GM12873 (cell line): ENCODE measurements around the gene C11orf98.

ENCODE experiments used
- TF ChIP-seq, protein P1 (sequence below): IDR thresholded peaks from 2 replicates; pipeline ENCODE4 v1.5.1; 2012; ENCODE audit warnings: low read depth, mild to moderate bottlenecking, moderate library complexity, low read length, control low read depth; ENCODE audit not compliant: insufficient read depth; ENCODE audit errors: missing control alignments

The C11orf98 gene

DNA sequence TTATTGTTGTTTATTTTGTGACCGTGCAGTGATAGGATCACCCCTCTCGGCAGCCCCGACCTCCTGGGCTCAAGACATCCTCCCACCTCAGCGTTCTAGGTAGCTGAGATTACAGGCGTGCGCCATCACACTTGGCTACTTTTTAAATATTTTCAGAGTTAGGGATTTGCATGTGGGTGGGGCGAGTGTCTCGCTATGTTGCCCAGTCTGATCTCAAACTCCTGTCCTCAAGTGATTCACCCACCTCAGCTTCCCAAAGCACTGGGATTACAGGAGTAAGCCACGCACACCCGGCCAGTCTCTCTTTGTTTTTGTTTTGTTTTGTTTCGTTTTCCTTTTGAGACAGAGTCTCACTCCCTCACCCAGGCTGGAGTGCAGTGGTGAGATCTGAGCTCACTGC lies 10.7 kb downstream of the C11orf98 start:
- TF ChIP-seq, protein P1, sequence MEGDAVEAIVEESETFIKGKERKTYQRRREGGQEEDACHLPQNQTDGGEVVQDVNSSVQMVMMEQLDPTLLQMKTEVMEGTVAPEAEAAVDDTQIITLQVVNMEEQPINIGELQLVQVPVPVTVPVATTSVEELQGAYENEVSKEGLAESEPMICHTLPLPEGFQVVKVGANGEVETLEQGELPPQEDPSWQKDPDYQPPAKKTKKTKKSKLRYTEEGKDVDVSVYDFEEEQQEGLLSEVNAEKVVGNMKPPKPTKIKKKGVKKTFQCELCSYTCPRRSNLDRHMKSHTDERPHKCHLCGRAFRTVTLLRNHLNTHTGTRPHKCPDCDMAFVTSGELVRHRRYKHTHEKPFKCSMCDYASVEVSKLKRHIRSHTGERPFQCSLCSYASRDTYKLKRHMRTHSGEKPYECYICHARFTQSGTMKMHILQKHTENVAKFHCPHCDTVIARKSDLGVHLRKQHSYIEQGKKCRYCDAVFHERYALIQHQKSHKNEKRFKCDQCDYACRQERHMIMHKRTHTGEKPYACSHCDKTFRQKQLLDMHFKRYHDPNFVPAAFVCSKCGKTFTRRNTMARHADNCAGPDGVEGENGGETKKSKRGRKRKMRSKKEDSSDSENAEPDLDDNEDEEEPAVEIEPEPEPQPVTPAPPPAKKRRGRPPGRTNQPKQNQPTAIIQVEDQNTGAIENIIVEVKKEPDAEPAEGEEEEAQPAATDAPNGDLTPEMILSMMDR: no peak

DNA sequence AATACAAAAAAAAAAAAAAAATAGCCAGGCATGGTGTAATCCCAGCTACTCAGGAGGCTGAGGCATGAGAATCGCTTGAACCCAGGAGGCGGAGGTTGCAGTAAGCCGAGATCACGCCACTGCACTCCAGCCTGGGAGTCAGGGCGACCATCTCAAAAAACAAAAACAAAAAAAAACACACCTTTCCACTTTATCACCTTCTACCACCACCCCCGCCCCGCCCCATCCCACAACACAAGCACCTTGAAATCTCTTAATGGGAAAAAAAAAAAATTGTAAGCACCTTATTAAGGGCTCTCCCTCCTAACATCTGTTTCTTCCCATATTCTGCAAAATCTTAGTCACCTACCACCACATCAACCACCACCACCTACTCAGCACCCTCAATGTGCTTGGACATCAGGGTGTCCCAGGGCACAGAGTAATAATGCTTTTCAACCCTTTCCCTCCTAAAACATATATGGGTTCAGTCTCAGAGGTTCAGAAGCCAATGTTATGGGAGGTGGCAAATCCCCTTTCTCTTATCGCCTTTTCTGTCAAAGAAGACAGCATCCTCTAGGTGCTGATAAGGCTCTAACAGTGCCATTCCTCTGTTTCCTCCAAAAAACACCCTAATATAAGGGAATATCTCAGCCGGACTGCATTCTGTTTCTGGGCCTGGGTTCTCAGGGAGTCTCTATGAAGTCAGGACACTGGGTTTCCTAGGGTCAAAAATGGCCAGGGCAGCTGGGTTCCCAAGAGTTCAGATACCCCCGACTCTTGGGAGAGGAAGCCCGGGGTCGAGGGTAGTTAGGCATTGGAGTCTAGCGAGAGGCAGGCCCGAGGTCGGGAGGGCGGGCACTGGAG lies 12.6 kb downstream of the C11orf98 start:
- TF ChIP-seq, protein P1: no peak

DNA sequence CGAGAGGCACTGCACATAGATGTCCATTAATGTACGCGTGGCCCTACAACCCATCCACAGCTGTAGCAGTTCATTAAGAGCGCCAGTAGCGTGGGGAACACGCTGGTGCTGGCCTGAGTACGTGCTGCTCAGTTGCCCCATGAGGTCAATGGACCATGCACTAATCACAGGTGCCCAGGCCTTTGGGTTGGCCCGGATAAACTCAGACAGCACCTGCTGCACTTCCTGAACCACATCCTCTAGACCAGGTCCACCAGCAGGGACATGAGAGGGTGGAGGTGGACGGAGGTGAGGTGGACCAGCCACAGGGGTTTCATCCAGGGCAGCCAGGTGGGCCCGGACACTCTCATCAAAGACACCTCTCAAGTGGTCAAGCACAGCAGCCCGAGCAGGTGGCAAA lies 15.5 kb downstream of the C11orf98 start:
- TF ChIP-seq, protein P1: no peak

DNA sequence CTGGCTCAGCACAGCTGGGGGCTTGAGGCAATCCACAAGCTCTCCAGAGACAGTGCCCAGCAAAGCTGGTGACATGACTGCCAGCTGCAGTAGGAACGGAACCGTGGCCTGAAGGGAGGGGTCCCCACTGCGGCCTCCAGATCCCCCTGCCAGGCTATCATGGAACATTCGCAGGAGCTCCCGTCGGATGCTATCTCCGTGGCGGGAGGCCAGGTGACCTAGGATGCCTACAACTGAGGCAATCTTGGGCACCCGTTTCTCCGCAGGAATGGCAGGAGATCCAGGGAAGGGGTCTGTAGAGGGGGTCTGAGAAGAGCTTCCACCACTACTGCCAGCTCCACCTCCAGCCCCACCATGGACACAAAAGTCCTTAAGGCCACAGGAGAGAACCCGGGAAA lies 16.0 kb downstream of the C11orf98 start:
- TF ChIP-seq, protein P1: no peak

DNA sequence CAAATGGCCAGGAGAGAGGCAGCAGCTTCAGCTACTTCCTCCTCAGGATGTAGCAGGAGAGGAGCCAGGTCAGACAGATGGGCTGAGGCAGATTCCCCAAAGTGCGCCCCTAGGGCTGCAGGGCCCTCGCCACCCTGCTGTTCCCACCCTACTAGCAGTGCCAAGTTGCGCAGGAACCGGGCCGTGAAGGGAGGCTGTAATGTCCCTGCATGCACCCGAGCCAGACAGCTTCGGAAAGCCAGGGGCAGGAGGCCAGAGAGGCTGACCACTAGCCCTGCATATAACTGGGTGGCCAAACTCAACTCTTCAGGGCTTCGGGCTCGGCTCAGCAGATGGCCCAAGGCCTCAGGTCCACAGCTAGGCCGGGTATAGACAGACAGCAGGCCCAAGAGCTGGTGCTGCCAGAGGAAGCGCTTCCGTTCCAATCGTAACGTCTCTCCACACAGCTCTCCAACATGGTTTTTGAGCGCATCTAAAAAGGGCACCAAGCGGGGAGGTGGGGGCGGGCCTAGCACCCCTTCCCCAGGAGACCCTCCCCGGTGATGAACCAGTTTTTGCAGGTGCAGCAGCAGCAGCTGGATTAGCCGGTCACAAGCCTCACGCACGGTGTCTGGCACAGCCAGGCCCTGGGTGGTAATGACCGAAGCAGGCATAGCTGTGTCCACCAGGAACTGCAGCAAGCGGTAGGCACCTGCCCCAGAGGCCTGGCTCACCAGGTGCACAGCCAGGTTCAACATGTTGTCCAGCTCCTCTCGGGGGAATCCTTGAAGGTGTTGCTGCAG lies 16.6 kb downstream of the C11orf98 start:
- TF ChIP-seq, protein P1: no peak

DNA sequence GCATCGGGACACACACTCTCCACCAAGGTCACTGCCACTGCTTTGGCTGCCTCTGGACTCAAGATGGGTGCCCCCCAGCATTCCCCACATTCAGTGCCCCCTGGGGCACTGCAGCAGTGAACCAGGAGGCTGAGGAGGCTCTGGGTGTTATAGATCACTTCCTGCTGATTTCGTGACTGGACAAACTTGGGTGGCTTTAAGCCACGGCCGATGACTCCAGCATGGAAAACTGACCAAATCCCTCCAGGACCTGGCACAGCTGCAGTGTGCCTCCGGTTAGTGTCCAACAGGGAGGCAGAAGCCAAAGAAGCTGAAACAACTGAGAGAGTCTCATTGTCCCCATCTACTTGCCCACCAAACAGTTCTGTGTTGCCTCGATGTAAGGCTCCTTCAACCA lies 17.4 kb downstream of the C11orf98 start:
- TF ChIP-seq, protein P1: no peak
